Measurements from ENCODE around the gene RUNX2.

- TF ChIP-seq CTCF (IDR thresholded peaks at IDR 0.05) (no peak), POLR2A (IDR thresholded peaks at IDR 0.05) (no peak)
These were observed 307.2 kb downstream of the RUNX2 start for GRCh38 chr6:45635284-45635867.

All from esophagus squamous epithelium (tissue), 4 donors.